Activated CD8-positive, alpha-beta memory T cell treated with anti-CD3 and anti-CD28 coated beads for 24 hours (primary cell): Measurements from ENCODE around the gene SNX1.
"Not testable (repeated sequence)": the region's sequence is repeated elsewhere in the genome, so short reads cannot be mapped to it uniquely, and the experiment has no call there.

Experiments
- DNase-seq: peaks from one replicate; pipeline ENCODE4 v3.0.0-alpha.2; 2020

The SNX1 gene

DNA sequence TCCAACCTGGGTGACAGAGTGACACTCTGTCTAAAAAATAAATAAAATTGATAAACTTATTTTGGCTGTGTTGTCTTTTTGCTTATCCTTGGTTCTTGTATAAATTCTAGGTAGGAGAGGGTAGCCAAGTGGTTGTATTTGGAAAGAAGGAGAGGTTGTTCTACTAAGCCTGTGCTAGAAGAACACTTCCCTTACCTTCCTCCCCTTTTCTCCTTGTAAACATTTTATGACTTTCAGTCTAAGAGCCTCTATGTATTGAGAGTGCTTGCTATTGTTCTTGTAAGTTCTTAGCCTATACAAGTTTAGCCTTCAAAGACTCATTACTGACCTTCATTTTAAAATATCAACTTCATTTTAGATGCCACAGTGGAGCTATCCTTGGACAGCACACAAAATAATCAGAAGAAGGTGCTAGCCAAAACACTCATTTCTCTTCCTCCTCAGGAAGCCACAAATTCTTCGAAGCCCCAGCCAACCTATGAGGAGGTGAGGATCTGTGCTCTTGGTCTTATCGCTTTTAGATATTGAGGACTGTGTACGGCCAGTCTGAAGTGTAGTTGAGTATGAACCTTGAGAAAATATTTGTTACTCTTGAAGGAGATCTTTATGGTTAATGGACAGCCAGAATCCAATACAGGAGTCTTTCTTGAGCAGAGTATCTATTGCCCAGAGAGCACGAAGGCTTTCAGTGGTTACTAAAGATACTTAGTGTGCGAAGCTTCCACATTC, 22.1 kb downstream of the SNX1 start:
- DNase-seq = no peak

DNA sequence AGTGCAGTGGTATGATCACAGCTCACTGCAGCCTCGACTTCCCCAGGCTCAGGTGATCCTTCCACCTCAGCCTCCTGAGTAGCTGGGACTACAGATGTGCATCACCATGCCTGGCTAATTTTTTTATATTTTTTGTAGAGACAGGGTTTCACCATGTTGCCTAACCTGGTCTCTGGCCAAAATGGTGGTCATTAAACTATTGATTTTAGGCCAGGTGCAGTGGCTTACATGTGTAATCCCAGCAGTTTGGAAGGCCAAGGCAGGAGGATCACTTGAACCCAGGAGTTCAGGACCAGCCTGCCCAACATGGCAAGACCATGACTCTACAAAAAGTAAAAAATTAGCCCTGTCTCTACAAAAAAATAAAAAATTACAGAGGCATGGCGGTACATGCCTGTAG, 24.5 kb downstream of the SNX1 start:
- not testable (repeated sequence) for DNase-seq

DNA sequence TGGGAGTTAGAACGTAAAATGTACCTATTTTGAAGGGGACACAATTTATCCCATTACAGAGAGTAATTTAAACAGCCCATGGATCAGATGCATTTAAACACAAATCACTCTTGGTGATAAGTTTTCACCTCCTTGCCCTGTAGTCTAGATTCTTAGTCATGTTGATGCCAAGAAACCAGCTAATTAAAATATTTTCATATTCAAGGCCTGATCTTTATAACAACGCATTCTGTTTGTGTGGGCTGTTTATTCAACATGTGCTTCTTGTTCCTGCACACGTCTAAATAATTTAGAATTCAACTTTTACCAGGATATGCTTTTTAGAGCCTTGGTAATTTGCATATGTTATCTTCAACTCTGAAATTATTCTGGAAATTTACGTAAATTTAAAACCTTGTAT, 25.8 kb downstream of the SNX1 start:
- DNase-seq = no peak

DNA sequence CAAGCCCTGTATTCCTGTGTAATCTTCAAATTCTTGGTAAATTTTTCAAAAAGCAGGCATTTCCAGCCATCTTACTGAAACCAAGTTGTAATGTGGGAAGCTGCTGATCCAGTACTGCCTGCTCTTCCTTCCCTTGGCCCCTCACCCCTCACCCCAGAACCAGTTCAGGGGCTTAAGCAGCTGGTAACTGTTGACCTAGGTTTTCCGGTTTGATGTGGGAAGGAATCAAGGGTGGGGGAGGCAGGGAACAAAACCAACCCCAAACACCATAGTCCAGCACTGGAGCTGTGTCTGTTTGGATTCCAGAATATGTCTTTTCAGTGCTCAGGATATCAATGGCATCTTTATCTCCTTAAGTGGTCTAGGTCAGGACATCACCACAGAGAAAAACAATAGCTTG, 26.7 kb downstream of the SNX1 start:
- no peak for DNase-seq

DNA sequence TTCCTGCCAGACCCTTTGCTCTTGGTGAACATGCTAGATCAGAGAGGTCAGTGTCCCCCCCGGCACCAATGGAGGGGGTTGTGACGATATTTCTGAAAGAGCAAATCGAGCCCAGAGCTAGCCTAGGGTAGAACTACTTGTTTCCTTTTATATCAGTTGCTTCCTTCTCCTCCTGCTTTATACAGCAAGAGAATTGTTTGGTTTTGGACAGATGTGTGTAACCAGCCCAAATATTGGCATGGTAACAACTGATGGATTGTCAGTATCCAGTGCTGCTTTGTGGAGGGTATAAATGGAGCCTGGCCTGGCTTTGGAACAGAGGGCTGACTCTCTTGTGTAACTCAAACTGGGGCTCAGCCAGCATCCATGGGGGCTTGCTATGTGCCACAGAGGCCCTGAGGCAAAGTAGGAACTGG, 27.2 kb downstream of the SNX1 start:
- DNase-seq = no peak

DNA sequence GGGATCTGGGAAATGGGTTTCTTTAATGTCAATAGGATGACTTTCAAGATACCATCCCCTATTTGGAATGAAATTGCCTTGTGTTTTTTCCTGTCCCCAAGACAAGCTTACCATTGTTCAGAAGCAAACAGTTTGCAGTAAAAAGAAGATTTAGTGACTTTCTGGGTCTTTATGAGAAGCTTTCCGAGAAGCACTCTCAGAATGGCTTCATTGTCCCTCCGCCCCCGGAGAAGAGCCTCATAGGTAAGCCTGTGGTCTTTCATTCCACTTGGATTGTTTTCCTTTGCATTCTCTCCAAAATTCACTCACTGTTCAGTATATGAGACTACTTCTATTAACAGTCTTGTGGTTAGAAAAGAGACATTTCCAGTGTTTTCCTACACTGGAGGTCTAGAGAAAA, 30.2 kb downstream of the SNX1 start:
- DNase-seq = no peak

DNA sequence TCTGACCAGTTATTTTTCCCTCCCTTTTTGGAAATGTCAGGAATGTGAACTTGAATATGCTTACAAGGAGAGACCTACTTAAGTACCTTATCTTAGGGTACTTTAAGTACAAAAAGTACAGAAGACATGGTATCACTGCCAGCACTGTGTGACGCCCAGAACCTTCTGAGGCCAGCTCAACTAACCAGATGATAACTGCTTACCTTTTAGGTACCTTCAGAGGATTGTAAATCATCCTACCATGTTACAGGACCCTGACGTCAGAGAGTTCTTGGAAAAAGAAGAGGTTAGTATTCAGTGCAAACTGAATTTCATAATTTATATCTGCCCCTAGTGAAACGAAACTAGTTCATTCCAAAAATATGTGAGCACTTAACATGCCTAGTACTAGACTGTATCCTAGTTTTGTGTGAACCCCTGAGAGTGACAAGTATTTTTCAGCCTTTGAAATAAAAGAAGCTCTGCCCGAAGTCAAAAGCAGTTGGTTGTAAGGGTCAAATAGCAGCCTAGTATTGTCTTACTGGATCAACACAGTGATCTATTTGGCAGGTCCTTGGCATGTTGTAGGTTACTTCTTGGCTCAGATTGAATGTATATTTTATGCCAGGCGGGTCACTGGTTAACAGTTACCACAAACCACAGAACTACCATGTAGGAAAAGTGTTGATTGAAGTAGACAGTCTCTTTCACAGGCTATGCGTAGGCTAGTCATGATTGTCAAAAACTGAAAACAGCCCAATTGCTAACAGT, 31.9 kb downstream of the SNX1 start:
- DNase-seq = no peak

DNA sequence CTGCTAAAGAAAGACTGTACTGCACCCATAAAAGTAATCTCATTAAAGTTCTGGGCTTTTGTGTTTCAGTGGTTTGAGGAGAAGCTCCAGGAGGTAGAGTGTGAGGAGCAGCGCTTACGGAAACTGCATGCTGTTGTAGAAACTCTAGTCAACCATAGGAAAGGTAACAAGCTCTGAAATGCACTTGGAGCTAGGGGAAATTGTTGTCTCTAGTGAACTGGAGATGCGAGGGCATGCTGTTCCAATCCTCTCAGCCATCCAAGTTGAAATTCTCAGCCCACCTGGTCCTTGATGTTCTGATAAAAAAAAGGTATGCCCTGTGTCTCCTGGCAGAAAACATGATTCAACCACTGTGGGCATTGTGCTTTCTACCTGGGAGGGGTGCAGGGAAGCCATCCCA, 34.4 kb downstream of the SNX1 start:
- no peak for DNase-seq

DNA sequence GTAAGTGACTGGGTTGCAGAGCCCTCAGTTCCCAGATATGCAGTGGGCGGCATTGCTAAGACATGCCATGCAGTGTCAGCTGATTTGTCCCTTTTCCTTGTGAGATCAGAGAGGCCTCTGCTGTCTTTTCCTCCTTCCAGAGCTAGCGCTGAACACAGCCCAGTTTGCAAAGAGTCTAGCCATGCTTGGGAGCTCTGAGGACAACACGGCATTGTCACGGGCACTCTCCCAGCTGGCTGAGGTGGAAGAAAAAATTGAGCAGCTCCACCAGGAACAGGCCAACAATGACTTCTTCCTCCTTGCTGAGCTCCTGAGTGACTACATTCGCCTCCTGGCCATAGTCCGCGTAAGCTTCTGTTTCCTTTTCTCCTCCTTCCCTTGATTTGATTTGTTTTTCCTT, 35.8 kb downstream of the SNX1 start:
- DNase-seq = no peak

DNA sequence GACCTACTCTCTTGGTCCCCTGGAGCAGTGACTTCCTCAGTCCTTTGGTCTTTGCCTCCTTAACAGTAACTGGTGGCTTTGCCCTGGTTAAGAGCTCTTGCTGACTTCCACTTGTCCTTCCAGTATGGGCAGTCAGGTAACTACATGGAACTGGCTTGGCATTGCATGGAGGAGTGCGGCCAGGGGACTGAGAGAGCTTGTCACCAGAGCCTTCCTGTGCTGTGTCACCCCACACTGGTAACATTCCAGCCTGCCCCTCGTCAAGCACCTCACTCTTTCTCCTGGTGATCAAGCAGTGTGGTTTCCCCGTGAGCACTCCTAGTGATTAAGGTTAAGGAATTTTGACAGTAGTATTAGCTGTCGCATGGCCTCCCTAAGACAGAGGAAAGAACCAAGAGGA, 36.4 kb downstream of the SNX1 start:
- no peak for DNase-seq

DNA sequence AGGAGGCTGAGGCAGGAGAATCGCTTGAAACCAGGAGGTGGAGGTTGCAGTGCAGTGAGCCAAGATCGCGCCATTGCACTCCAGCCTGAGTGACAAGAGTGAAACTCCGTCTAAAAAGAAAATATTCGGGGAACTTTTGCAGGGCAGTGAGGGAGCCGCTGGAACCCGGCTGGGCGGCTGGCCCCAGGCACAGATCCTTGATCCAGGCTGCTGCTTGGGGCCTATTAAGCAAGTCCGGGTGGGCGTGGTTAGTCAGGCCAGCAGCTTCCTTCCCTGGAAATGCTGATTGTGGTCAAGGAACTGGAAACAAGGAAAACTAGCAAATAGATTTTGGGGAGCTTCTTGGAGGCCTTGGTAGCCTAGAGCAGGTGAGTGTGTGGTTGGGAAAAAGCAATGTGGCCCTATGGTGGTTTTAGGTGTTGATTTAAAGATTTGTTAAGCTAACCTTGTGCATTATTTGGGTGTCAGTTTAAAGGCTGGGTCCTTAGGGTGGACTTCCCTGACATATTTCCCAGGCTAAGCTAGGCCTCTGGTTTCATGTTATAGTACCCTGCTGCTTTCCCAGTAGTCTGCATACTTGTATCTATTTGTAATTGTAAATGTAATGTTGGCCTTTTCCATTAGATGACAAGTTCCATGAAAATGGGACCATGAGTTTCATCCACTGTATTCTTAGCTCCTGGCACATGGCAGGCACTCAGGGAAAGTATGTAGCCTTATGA, 38.0 kb downstream of the SNX1 start:
- DNase-seq = no peak

DNA sequence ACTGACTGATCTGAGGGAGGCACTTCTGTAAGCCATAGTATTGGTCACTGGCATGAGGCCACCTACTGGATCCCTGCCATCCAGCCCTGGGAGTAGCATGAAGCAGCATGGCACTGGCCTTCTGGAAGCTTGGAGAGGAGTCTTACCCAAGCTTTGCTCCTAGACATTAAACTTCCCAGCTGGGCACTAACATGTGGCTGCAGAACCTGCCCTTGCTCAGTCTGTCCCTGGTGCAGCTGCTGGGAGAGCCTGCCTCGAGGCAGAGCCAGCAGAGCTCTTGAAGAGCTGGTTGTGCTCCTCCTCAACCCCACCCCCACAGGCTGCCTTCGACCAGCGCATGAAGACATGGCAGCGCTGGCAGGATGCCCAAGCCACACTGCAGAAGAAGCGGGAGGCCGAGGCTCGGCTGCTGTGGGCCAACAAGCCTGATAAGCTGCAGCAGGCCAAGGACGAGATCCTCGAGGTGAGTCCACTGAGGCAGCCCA, 38.6 kb downstream of the SNX1 start:
- no peak for DNase-seq

DNA sequence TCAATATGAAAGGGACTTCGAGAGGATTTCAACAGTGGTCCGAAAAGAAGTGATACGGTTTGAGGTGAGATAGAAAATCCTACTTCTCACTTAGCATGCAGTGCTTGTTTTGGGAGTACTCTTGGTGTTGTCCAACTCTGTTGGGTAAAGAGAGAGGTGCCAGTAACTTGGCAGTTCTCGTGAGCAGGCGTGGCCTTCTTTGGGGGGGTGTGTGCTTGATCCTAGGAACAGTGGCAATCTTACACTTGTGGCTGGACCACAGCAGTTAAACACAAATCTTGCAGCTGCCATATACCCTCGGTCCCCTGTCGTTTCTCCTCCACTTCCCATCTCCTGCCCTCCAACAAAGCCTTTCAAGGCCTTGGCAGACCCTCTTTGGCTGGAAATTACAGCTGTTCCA, 40.6 kb downstream of the SNX1 start:
- no peak for DNase-seq

DNA sequence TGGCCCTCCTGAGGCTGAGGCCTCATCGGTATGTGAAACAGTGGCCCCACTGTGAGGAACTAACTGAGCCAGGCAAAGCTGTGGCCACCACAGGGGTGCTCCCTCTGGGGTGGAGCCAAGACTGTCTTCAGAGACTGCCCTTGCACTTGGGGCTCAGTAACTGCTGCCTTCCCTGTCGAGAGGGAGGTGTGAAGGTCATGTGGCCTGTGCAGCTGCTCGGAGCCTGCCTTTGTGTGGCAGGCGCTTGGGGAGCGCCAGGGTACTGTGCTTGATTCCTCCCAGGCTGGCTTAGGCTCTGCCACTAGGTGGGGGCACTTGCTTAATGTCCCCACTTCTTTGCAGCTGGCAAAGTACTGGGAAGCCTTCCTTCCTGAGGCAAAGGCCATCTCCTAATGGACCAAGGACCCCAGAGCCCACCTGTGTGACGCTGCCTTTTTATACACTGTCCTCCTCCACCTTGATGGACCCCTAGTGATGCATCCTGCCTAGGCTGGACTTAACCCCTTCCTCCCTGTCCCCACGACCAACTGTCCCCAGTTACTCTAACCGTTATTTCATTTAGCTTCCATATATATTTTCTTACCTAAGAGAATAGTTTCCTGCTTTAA, 41.5 kb downstream of the SNX1 start:
- no peak for DNase-seq

DNA sequence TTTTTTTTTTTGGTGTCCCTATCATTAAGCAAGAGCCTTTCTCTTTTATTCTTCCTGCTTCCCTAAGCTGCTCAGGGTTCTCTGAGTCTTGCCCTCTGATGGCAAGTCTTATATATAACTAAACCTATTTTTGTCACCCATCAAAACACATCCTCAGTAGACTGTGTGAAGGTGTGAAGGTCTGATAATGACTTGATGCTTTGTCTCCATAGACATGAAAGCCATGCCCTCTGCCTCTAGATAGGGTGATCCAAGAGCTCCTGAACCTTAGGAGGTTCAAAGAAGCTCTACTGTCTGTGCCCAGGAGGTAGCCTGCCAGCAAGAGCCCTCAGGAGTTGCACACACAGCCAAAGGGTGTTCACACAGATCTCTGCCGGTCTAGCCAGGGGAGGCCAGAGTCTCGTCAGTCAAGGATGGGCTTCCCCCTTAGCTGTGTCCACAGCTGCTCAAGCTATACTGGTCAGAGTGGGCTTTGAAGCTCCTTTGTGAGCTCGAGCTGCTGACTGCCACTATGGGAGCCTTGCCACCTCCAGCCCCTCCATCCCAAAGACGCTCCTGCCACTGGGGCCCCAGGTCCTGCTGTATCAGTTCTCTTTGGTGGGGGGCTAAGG, 42.7 kb downstream of the SNX1 start:
- DNase-seq = no peak

DNA sequence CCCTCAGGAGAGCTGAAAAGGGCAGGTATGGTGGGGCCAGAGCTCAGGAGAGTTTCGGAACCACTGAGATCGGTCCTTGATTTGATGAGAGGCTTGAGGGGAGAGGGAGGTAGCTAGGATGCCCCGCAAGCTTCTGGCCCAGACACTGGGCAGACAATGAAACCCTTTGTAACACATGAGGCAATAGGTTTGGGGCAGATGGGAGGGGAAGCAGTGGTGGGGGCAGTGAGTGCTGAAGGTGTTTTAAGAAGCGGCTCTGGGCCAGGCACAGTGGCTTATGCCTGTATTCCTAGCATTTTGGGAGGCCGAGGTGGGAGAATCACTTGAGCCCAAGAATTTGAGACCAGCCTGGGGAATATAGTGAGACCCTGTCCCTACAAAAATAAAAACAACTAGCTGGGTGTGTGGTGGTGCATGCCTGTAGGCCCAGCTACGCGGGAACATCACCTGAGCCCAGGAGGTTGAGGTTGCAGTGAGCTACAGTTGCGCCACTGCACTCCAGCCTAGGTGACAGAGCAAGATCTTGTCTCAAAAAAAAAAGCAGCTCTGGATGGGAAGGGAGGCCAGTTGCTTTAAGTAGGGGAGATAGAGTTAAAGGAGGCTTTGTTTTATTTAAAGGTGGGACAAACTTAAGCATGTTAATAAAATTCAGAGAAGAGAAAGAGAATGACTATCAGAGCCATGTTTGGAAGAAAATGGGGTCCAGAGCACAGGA, 46.2 kb downstream of the SNX1 start:
- no peak for DNase-seq

DNA sequence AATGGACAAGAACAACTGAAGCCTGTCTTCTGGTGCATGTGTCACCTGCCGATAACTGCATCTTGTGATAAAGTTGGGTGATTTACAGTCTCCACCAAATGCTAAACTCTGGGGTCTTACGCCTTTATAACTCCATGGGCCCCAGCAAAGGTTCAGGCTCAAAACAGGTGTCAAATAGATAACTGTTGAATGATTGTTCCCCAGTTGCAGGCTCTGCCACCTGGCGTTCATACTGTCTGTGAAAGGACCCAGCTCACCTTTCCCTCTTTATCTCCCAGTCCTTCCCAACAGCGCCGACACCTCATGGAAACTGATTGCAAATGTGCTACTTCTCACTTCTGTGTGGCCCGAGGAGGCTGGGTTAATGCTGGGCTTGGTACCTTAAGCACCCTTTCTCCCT, 47.5 kb downstream of the SNX1 start:
- DNase-seq = no peak

DNA sequence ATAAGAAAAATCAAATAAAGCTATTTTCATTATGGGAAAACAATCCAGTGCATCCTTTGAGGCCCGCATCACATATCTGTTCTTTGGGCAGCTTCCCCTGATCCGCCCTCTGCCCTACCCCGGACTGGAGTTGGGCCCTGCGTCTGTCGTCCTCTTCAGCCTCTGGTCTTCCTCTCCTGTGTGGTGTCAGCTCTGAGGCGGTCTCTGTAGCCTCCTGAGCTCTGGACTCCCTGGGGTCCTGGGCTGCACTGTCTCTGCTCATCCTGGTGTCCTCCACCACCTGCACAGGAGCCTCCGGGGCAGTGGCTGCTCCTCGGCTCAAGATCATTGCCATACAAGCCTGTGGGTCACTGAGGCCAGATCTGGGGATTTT, 48.4 kb downstream of the SNX1 start:
- DNase-seq = no peak

DNA sequence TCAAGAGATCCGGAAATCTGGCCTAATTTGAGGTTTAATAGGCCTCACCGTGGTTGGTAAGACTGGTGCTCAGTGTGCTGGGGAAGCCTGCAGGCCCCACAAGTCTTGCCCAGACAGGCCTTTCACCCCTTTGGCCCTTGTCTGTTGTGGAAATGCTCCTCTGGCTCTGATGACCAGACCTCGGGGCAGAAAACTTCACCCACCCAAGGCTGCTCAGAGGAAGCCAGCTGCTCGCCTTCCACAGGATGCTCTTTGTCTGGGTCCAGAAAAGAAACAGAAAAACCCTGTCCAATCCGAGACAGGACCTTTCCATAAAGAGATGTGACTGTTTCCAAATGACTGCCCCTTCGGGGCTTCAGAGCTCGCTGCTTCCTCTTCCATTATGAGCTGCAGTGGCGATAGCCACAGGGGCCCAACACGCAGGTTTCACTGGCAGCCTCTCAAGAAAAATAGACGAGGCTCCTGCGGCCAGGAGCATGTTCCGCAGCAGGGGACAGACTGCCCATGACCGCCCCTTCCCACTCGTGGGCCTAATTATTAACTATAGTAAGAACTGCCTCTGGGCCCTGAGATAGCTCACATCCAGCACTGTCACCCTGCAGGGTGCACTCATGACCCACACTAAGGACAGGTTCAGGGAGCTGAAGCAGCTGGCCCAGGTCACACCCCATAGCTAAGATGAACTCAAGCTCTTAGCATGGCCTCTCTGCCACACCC, 48.9 kb downstream of the SNX1 start:
- no peak for DNase-seq

DNA sequence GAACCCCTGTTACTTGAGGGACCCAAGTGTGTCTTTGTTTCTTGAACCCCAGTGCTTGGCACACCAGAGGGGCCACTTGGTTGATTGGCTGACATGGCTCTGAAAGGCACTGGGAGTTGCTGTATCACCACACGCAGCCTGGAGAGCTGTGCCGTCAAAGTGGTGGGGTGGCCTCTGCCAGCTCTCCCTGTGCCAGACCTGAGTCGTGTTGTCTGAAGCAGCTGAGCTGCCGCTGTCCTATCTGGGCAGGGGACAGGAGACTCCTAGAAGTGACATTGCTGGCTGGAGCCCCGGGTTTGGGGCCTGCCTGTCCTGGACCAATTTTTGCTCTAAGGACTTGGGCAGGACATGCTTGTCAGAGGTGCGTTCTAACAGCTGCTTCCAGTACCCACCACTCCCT, 50.3 kb downstream of the SNX1 start:
- peak; percentile 53 for DNase-seq

DNA sequence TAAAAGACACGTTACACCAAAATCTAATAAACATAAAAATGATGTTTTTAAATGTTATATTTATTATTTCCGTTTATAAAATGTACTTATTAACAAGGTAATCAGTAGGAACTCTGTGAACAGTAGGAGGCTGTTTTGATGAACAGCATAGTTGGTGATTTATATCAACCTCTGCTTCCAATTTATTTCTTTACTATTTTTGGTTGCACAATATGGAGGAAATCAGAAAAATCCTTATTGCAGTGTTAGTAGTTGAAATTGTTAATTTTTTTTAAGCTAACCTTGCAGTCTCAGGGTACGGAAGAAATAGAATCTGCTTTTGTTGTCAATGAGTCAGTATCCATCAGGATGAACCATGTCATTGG, 50.7 kb downstream of the SNX1 start:
- no peak for DNase-seq
